ENCODE data around the gene TRPV6. TPM values are rescaled to one million over a fixed set of nuclear protein-coding genes. Genes with fewer than 3 reads are reported as not detected.

TRPV6 gene
- total RNA-seq, 1 donor from 2014 or later, result 0.27 TPM

DNA sequence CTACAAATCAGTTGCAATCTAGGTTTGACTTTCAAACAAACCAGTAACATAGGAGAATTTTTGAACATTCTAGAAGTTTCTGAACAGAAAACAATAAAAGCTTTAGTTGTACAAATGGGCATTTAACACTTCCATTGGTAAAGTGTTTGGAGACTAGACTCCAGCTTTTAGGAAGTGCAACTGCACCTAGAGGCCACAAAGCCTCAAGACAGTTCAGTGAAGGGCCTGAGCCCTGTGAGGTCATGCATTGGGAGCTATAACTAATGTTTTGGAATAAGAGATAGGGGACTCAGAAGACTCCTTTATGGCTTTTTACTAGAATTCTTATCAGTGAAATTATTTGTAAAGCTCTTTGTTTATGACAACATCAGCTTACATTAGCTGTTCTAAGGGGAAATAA, 33.6 kb downstream of the TRPV6 start:
- Mint-ChIP-seq H3K4me3 (ENCODE audit: unreplicated experiment) (no peak overlapping the region), H3K4me1 (ENCODE audit: low read depth, unreplicated experiment) (peaks cover 8% of the 10 kb centered on the region), H3K27me3 (ENCODE audit: unreplicated experiment) (peaks cover 6% of the 10 kb centered on the region), H3K27ac (ENCODE audit: unreplicated experiment) (no peak overlapping the region), H3K36me3 (ENCODE audit: unreplicated experiment) (peaks cover 3% of the 10 kb centered on the region), H3K9me3 (ENCODE audit: unreplicated experiment) (no peaks in the 10 kb centered on the region)
- no peak for DNase-seq
- TF ChIP-seq, protein P1, sequence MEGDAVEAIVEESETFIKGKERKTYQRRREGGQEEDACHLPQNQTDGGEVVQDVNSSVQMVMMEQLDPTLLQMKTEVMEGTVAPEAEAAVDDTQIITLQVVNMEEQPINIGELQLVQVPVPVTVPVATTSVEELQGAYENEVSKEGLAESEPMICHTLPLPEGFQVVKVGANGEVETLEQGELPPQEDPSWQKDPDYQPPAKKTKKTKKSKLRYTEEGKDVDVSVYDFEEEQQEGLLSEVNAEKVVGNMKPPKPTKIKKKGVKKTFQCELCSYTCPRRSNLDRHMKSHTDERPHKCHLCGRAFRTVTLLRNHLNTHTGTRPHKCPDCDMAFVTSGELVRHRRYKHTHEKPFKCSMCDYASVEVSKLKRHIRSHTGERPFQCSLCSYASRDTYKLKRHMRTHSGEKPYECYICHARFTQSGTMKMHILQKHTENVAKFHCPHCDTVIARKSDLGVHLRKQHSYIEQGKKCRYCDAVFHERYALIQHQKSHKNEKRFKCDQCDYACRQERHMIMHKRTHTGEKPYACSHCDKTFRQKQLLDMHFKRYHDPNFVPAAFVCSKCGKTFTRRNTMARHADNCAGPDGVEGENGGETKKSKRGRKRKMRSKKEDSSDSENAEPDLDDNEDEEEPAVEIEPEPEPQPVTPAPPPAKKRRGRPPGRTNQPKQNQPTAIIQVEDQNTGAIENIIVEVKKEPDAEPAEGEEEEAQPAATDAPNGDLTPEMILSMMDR (IDR thresholded peaks at IDR 0.05; ENCODE audit: partially characterized antibody, unreplicated experiment), result no peak

DNA sequence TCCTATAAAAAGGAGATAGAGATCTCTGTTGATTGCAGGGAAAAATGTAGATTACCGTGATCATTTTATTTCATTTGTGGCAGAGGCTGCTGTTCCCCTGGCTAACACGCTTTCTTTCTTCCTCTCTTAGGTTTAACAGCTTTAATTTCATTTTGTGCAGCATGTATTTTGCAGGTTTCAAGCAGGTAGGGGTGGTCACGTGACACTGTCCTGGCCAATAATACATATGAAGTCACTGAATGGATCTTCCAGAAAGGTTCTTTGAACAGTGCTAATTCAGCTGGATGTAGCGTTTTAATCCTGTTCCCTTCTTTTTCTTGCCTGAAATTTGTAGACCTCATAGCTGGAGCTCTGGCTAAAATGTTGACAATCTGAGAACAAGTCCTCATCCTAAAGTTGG, 34.3 kb downstream of the TRPV6 start:
- Mint-ChIP-seq H3K27ac (ENCODE audit: unreplicated experiment) (no peak overlapping the region), H3K36me3 (ENCODE audit: unreplicated experiment) (no peaks in the 10 kb centered on the region), H3K4me3 (ENCODE audit: unreplicated experiment) (no peak overlapping the region), H3K9me3 (ENCODE audit: unreplicated experiment) (no peaks in the 10 kb centered on the region), H3K4me1 (ENCODE audit: low read depth, unreplicated experiment) (peaks cover 5% of the 10 kb centered on the region), H3K27me3 (ENCODE audit: unreplicated experiment) (peaks cover 2% of the 10 kb centered on the region)
- TF ChIP-seq, protein P1 (IDR thresholded peaks at IDR 0.05; ENCODE audit: partially characterized antibody, unreplicated experiment), result no peak
- DNase-seq, result no peak

DNA sequence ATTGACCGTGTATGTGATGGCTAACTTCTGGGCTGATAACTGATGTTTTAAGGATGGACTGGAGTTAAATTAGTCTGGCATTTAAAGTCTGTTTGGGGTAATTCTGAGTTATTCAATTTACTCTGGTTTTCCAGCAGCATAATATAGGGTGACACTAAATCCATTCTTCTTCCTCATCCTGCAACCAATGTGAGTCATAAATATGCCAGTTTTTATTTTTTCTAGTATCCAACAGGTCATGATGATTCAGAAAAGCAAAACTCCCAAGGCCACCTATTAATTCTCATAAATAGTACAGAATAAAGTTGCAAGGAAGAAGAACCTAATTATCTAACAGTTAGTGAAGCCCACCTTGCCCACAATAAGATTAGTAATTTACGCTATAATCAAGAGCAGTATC, 38.2 kb downstream of the TRPV6 start:
- TF ChIP-seq, protein P1 (IDR thresholded peaks at IDR 0.05; ENCODE audit: partially characterized antibody, unreplicated experiment), result no peak
- Mint-ChIP-seq H3K27ac (ENCODE audit: unreplicated experiment) (no peak overlapping the region), H3K4me1 (ENCODE audit: low read depth, unreplicated experiment) (peaks cover 8% of the 10 kb centered on the region), H3K4me3 (ENCODE audit: unreplicated experiment) (no peak overlapping the region), H3K9me3 (ENCODE audit: unreplicated experiment) (no peaks in the 10 kb centered on the region), H3K27me3 (ENCODE audit: unreplicated experiment) (no peaks in the 10 kb centered on the region), H3K36me3 (ENCODE audit: unreplicated experiment) (no peaks in the 10 kb centered on the region)
- DNase-seq, result no peak

DNA sequence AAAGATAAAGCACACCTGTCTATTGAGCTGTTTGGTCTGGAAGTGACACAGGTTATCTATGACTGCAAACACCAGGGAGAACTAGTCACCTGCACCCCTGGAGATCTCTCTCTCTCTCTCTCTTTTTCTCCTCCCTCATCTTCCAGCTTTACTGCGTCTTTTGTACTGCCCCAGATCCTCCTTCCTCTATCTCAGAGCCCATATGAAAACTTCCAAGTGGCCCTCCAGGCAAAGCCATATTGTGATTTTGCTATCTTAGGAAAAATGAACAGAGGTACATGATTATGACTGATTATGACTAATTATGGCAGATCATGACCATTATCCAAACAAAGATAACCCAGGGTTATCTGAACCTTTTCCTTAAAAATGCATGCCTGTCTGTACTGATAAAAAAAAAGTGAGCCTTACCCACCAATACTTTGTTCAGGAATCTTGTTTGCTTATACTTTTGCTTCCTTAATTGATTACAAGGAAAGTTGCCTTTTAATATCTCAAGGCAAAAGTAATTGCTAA, 43.2 kb downstream of the TRPV6 start:
- H3K9me3 Mint-ChIP-seq (ENCODE audit: unreplicated experiment), result peaks cover 3% of the 10 kb centered on the region
- TF ChIP-seq, protein P1 (IDR thresholded peaks at IDR 0.05; ENCODE audit: partially characterized antibody, unreplicated experiment), result no peak
- peaks cover 6% of the 10 kb centered on the region for H3K4me1 Mint-ChIP-seq (ENCODE audit: low read depth, unreplicated experiment)
- H3K36me3 Mint-ChIP-seq (ENCODE audit: unreplicated experiment), result no peaks in the 10 kb centered on the region
- H3K27me3 Mint-ChIP-seq (ENCODE audit: unreplicated experiment), result no peaks in the 10 kb centered on the region
- no peak overlapping the region for H3K4me3 Mint-ChIP-seq (ENCODE audit: unreplicated experiment)
- no peak overlapping the region for H3K27ac Mint-ChIP-seq (ENCODE audit: unreplicated experiment)
- DNase-seq, result no peak

DNA sequence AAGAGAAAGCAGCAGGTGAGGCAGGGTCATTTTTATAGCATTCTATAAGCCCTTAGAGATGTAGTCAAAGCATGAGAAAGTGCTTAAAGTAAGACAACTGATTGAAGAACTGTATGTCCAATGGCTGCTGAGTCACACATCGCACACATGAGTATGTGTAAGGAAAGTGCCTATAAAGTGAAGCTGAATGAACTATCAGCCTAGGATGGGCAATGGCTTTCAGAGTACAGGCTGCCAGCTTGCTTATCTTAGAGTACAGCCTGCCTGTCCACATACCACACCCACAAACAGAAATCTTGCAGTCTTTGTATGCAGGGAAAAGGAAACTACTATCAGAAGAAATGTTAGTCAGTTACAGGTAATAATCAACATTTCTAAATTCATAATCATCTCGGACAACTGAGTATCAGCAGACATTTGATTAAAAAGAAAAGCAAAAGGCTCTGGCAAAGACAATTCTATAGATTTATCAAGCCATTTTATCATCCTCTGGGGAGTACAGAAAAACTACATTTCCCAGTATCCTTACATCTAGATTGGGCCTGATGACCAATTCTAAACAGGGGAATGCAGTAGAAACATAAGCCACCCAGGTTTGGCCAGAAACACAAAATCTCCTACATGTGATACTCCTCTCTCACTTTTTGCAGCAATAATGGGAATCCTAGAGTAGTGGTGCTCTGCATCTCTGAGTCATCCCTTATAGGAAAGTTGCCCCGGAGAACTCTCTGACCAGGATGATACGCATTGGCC, 46.9 kb downstream of the TRPV6 start:
- Mint-ChIP-seq H3K36me3 (ENCODE audit: unreplicated experiment) (no peaks in the 10 kb centered on the region), H3K4me1 (ENCODE audit: low read depth, unreplicated experiment) (peaks cover 3% of the 10 kb centered on the region), H3K4me3 (ENCODE audit: unreplicated experiment) (no peak overlapping the region), H3K27me3 (ENCODE audit: unreplicated experiment) (no peaks in the 10 kb centered on the region), H3K27ac (ENCODE audit: unreplicated experiment) (no peak overlapping the region), H3K9me3 (ENCODE audit: unreplicated experiment) (peaks cover 3% of the 10 kb centered on the region)
- DNase-seq, result no peak
- TF ChIP-seq, protein P1 (IDR thresholded peaks at IDR 0.05; ENCODE audit: partially characterized antibody, unreplicated experiment), result no peak
